PC-9 (cell line): ENCODE data around the gene VSIG10. TPM values are rescaled to one million over a fixed set of nuclear protein-coding genes. Genes with fewer than 3 reads are reported as not detected.

ENCODE experiments used
- BruUV-seq: library from RNA; stranded (reverse); fragments of 400-500 nt; replicated peaks from 2 replicates; lab custom pipeline; 2021; lab: Mats Ljungman, UMichigan
- CTCF ChIA-PET: fragments of 300-600 bp; sonication (Branson Sonifier 250); formaldehyde crosslinking; loops from one replicate; lab custom pipeline; 2022; ENCODE audit warnings: antibody characterized with exemption; lab: Charles Lee
- POLR2A ChIA-PET: fragments of 300-600 bp; sonication (Branson Sonifier 250); formaldehyde crosslinking; loops from one replicate; lab custom pipeline; 2022; ENCODE audit warnings: antibody characterized with exemption; ENCODE audit not compliant: unreplicated experiment; lab: Charles Lee
- DNase-seq, 2 experiments: peaks; one replicate each; pipeline versions ENCODE4 v3.0.0 to v3.0.0-alpha.2; 2015 to 2022; ENCODE audit warnings: mixed read lengths in 1 of 2
- H2AFZ ChIP-seq: fragments of 200-600 bp; sonication (generic); 2 replicates; pipeline ENCODE4 v1.8.1; 2017; ENCODE audit warnings: antibody characterized with exemption
- H3F3A ChIP-seq: fragments of 200-600 bp; sonication (generic); 2 replicates; pipeline ENCODE4 v1.8.1; 2017; ENCODE audit warnings: antibody characterized with exemption, mild to moderate bottlenecking, low read depth; ENCODE audit not compliant: insufficient read depth
- H3K27ac ChIP-seq: fragments of 200-600 bp; sonication (generic); 2 replicates; pipeline ENCODE4 v1.6.1; 2016; ENCODE audit warnings: mixed run types
- H3K27me3 ChIP-seq: fragments of 200-600 bp; sonication (generic); 2 replicates; pipeline ENCODE4 v1.6.1; 2016; ENCODE audit warnings: low read depth, mixed run types; ENCODE audit not compliant: insufficient read depth
- H3K36me3 ChIP-seq: fragments of 200-600 bp; sonication (generic); 2 replicates; pipeline ENCODE4 v1.6.1; 2016; ENCODE audit warnings: low read depth, mixed run types
- H3K4me1 ChIP-seq: fragments of 200-600 bp; sonication (generic); replicated peaks from 2 replicates; pipeline ENCODE4 v1.6.1; 2016; ENCODE audit warnings: mixed run types; ENCODE audit not compliant: insufficient read depth
- H3K4me2 ChIP-seq: fragments of 200-600 bp; sonication (generic); 2 replicates; pipeline ENCODE4 v1.6.1; 2017; ENCODE audit warnings: mixed run types
- H3K4me3 ChIP-seq: fragments of 200-600 bp; sonication (generic); 2 replicates; pipeline ENCODE4 v1.6.1; 2016; ENCODE audit warnings: mixed run types
- H3K79me2 ChIP-seq: fragments of 200-600 bp; sonication (generic); 2 replicates; pipeline ENCODE4 v1.6.1; 2017; ENCODE audit warnings: low read depth, mixed run types
- H3K9me2 ChIP-seq: fragments of 200-600 bp; sonication (generic); 2 replicates; pipeline ENCODE4 v1.8.1; 2017; ENCODE audit warnings: mild to moderate bottlenecking; ENCODE audit not compliant: insufficient read depth
- H3K9me3 ChIP-seq: fragments of 200-600 bp; sonication (generic); 2 replicates; pipeline ENCODE4 v1.8.1; 2016; ENCODE audit warnings: low read depth; ENCODE audit not compliant: insufficient read depth
- H4K20me1 ChIP-seq: fragments of 200-600 bp; sonication (generic); 2 replicates; pipeline ENCODE4 v1.8.1; 2017; ENCODE audit not compliant: insufficient read depth
- CTCF ChIP-seq: fragments of 200-600 bp; sonication (generic); conservative IDR thresholded peaks from 2 replicates; pipeline ENCODE4 v1.6.1; 2017; ENCODE audit warnings: mixed run types, antibody characterized with exemption, mild to moderate bottlenecking, moderate library complexity
- EZH2 ChIP-seq: fragments of 200-600 bp; sonication (generic); IDR thresholded peaks from 2 replicates; pipeline ENCODE4 v1.8.0; 2017; ENCODE audit warnings: antibody characterized with exemption, low read depth
- intact Hi-C: fragments of 100-400 bp; cut with micrococcal nuclease; formaldehyde crosslinking; loops from one replicate; pipeline ENCODE4 v1.10.0; 2022; ENCODE audit not compliant: unreplicated experiment
- total RNA-seq: library from RNA; stranded (reverse); gene quantifications from 2 replicates; pipeline ENCODE4 v1.2.3, GENCODE V29; 2021

The VSIG10 gene
- total RNA-seq, 1 experiment from 2014 or later, result 45.7 TPM

DNA sequence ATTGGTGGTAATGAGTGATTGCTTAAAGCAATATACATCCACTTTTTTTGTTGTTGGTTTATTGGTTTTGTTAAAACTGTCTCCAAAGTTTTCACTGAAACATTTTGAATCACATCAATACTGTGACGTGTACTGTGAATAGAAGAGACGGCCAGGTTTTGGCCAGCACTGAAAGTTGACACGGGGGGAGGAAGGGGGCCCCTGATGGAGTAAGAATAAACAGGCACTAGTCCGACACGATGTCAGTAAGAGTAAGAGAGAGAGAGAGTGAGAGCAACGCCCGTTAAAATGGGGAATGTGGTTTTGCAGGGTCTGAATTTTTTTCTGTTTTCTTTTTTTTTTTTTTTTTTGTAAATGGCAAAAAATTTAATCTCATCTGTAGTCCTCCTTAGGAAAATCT lies 46.8 kb upstream of the VSIG10 start:
- TF ChIP-seq EZH2 (no peak), CTCF (no peak)
- POLR2A ChIA-PET, result no interaction called here
- no peaks in the 10 kb centered on the region for H3K27me3 ChIP-seq
- no peaks in the 10 kb centered on the region for H3K9me2 ChIP-seq
- no peak overlapping the region for H3K4me2 ChIP-seq
- no peak for DNase-seq
- peaks cover 8% of the 10 kb centered on the region; the same call in 1 of the 2 replicates for H4K20me1 ChIP-seq
- no peaks in the 10 kb centered on the region for H3K4me1 ChIP-seq
- intact Hi-C loops, result no loop called here
- no peak overlapping the region for H2AFZ ChIP-seq
- no peaks in the 10 kb centered on the region for H3F3A ChIP-seq
- H3K27ac ChIP-seq, result no peak overlapping the region
- BruUV-seq, result no TSS peak
- H3K79me2 ChIP-seq, result no peaks in the 10 kb centered on the region
- no peaks in the 10 kb centered on the region for H3K9me3 ChIP-seq
- CTCF ChIA-PET, result no interaction called here
- peaks cover 5% of the 10 kb centered on the region; the same call in 1 of the 2 replicates for H3K36me3 ChIP-seq
- H3K4me3 ChIP-seq, result no peak overlapping the region

DNA sequence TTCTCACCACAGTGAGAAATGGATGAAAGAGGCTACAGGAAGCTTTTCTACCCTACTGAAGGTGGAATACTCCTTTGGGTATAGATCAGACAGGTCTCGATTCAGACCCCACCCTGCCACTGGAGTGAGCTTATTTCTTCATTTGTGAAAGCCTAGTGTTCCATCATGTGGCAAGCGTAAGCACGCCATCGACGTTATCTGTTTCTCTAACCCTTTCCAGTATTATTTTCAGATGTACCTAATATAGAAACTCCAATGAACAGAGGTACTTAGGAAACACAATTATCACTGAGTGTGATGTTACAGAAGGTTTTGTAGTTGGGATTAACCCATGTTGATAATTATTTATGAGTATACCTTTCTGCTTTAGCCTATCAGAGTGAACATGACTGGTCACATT lies 44.5 kb upstream of the VSIG10 start:
- H3K4me1 ChIP-seq, result no peaks in the 10 kb centered on the region
- ChIA-PET POLR2A (interaction anchor here (0.6 kb wide), 1 partner anchor 13 kb away, joined by 5 read pairs; the partner anchor contains the start of gene PEBP1), CTCF (no interaction called here)
- H2AFZ ChIP-seq, result no peak overlapping the region
- H3K4me2 ChIP-seq, result no peak overlapping the region
- no peak overlapping the region for H3K4me3 ChIP-seq
- no peaks in the 10 kb centered on the region for H3K27me3 ChIP-seq
- no TSS peak for BruUV-seq
- no peaks in the 10 kb centered on the region for H3K79me2 ChIP-seq
- no peak overlapping the region for H3K27ac ChIP-seq
- H3K36me3 ChIP-seq, result peaks cover 10% of the 10 kb centered on the region; the same call in 1 of the 2 replicates
- H4K20me1 ChIP-seq, result peaks cover 8% of the 10 kb centered on the region; the same call in 1 of the 2 replicates
- no peak for TF ChIP-seq EZH2
- intact Hi-C loops, result no loop called here
- DNase-seq, result no peak
- H3K9me2 ChIP-seq, result no peaks in the 10 kb centered on the region
- H3K9me3 ChIP-seq, result no peaks in the 10 kb centered on the region
- no peaks in the 10 kb centered on the region for H3F3A ChIP-seq

- no TSS peak for BruUV-seq
- Histone ChIP-seq H3K27me3 (no peaks in the 10 kb centered on the region), H3K4me1 (no peaks in the 10 kb centered on the region), H3K36me3 (peaks cover 13% of the 10 kb centered on the region; the same call in 1 of the 2 replicates), H3K4me3 (no peak overlapping the region), H4K20me1 (peaks cover 8% of the 10 kb centered on the region; the same call in 1 of the 2 replicates), H3K4me2 (no peak overlapping the region), H2AFZ (no peak overlapping the region), H3F3A (no peaks in the 10 kb centered on the region), H3K9me3 (no peaks in the 10 kb centered on the region), H3K27ac (no peak overlapping the region), H3K79me2 (no peaks in the 10 kb centered on the region), H3K9me2 (no peaks in the 10 kb centered on the region)
- TF ChIP-seq CTCF, result no peak
- TF ChIP-seq EZH2, result no peak
- DNase-seq, result no peak
- POLR2A ChIA-PET, result no interaction called here
- CTCF ChIA-PET, result no interaction called here
- intact Hi-C loops, result no loop called here
Observed at GRCh38 chr12:118145798-118146156, 42.0 kb upstream of the VSIG10 start.
